IPS DF 19.7 (cell line): ENCODE data around the gene GYS2.
"Not testable (repeated sequence)": the region's sequence is repeated elsewhere in the genome, so short reads cannot be mapped to it uniquely, and the experiment has no call there.

Experiments used
- DNase-seq: peaks from one replicate; pipeline ENCODE4 v3.0.0-alpha.2; 2013; ENCODE audit warnings: low read depth, low spot score

The GYS2 gene

GRCh38 chr12:21602774-21603173 is 1.9 kb downstream of the GYS2 start:
- DNase-seq: no peak

- no peak for DNase-seq
Measured at GRCh38 chr12:21600196-21600595, 4.5 kb downstream of the GYS2 start.

DNA sequence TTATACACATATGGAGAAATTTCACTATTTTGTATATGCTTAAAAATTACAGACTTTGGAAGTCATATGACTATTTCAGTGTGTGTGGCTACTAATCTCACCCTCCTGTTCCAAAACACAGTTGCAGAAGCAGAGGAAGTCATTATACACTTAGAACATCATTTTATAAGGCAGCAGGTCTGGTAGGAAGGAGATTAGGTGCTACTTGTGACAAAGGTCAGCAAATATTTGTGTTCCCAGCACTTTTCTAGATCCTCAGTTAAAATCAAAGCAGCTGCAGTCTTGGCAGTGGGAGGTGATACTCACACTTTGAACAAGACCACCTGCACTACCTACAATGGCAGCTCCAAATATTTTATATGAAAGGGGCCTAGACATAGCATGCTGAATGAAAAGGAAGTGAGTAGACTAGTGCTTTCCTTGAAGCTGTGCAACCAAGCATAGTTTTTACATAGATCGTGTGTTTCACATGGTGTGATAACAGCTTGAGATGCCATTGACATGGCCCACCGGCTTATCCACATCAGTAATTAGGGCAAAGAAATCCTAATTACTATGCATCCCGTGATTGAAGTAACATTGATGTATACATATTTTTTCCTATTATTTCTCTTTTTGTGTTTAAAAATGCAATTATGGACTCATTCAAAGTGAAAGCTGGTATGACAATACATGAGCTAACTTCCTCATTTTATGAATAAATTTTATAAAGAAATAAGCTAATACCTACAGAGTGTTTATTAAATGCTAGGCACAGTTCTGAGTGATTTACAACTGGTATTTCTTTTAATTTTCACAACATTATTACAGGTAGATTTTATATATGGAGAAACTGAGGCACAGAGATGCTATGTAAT is 5.3 kb downstream of the GYS2 start:
- DNase-seq: no peak

GRCh38 chr12:21598651-21599050 is 6.0 kb downstream of the GYS2 start:
- no peak for DNase-seq

GRCh38 chr12:21595356-21595755 is 9.3 kb downstream of the GYS2 start:
- DNase-seq: not testable (repeated sequence)

DNA sequence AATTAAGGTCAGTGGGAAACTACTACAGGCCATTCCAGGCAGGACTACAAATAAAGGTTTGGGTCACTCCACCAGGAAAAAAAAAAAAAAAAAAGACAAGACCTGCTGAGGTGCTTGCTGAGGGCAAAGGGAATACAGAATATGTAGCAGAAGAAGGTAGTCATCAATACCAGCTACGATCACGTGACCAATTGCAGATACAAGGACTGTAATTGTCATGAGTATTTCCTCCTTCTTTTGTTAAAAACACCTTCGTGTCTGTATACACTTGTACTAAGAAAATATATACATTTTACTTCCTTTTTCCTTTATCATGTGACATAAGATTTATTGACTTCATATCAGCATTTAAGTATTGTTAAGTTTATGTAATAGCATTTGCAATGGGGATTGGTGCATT is 19.2 kb downstream of the GYS2 start:
- DNase-seq: no peak

DNA sequence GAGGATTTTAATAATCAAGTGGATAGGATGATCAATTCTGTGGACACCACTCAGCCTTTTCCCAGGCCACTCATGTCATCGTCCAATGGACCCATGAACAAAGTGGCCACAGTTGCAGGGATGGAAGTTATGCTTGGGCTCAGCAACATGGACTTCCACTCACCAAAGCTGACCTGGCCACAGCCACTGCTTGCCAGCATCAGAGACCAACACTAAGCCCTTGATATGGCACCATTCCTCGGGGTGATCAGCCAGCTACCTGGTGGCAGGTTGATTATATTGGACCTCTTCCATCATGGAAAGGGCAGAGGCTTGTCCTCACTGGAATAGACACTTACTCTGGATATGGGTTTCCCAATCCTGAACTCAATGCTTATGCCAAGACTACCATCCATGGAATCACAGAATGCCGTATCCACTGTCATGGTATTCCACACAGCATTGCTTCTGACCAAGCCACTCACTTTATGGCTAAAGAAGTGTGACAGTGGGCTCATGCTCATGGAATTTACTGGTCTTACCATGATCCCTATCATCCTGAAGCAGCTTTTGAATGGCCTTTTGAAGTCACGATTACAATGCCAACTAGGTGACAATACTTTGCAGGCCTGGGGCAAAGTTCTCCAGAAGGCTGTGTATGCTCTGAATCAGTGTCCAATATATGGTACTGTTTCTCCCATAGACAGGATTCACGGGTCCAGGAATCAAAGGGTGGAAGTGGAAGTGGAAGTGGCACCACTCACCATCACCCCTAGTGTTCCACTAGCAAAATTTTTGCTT is 20.1 kb downstream of the GYS2 start:
- not testable (repeated sequence) for DNase-seq

- DNase-seq: no peak
Measured at GRCh38 chr12:21583587-21583986, 21.1 kb downstream of the GYS2 start.

- DNase-seq: no peak
Measured at GRCh38 chr12:21580748-21581516, 23.7 kb downstream of the GYS2 start.

DNA sequence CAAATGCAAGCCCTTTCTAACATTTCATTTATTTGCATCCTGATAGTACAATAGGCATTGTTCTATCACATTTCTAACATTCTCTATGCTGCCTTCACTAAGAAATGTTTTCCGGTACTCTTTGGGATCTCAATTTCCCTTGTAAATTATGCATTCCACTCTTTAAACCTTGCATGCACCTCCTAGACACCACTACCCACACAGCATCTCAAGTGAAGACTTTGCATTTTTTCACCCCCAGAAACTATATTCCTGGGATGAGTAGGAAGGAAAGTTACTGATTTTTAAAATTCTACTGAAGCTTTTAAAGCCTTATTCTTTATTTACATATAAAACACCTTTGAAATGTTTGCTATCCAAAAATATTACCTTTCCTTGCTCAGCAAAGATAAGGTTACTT is 27.1 kb downstream of the GYS2 start:
- no peak for DNase-seq

- no peak for DNase-seq
Measured at GRCh38 chr12:21576431-21576830, 28.2 kb downstream of the GYS2 start.

GRCh38 chr12:21573733-21574358 is 30.8 kb downstream of the GYS2 start:
- no peak for DNase-seq

DNA sequence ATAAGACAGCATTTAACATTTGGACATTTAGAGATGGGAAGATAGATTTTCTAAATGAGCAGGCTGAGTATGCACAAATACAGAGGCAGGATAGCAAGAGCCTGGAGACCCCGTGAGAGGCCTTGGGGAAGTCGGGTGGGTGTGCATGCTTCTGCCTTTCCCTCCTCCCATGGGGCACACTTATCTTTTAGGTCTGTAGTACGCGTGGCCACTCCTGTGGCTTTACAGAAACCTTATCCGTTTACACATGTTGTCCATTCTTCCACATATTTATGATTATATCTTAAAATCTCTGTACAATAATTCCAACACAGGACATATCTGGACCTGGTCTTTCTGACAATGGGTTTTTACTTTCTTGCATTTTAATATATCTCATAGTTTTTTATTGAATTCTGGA is 33.6 kb downstream of the GYS2 start:
- no peak for DNase-seq

- DNase-seq: no peak
Measured at GRCh38 chr12:21568115-21568514, 36.5 kb downstream of the GYS2 start.

- no peak for DNase-seq
Measured at GRCh38 chr12:21566907-21567394, 37.7 kb downstream of the GYS2 start.

DNA sequence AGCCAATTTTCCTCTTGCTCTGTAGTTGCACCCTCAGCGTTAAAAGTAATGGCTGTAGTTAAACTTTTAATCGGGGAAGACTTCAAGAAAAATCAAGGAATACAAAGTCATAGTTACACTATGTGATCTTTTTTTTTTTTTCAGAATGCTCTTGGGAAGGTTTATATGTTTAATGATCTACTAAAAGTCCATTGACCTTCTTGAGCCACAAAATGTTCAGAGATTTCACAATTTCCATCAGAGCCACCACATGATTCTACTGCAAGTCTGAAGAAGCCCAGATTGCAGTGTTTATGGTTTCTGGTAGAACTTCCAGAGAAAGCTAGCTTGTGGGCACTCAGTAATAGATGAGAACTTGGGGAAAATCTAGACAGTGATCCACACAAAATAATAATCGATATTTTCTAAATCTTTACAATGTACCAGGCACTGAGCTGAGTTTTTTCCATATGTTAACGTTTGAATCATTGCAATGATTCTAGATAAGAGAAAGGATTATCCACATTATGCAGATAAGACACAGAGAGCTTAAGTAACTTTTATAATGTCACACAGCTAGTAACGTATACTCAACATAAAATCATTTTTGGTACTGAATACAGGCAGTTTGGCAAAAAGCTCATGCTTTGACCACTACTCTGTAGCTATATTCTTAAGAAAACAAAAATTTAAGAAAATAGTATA is 38.3 kb downstream of the GYS2 start:
- no peak for DNase-seq

DNA sequence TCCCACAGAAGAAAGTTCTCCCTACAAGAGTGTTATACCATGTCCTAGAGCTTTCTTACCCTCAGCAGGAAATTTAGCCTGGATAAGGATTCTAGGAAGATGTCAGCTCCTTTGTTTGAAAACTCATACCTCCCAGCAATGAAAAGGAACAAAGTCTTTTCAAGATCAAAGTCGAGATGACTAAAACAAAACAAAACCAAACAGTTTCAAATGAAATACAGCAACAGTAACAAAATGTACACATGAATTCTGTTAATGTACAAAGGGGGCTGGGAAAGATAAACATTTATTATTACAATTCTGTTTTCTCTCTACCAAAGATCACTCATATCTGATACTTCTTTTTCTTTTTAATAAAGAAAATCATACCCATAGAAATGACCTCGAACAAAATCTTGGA is 41.8 kb downstream of the GYS2 start:
- no peak for DNase-seq

GRCh38 chr12:21561158-21561557 is 43.5 kb downstream of the GYS2 start:
- no peak for DNase-seq

DNA sequence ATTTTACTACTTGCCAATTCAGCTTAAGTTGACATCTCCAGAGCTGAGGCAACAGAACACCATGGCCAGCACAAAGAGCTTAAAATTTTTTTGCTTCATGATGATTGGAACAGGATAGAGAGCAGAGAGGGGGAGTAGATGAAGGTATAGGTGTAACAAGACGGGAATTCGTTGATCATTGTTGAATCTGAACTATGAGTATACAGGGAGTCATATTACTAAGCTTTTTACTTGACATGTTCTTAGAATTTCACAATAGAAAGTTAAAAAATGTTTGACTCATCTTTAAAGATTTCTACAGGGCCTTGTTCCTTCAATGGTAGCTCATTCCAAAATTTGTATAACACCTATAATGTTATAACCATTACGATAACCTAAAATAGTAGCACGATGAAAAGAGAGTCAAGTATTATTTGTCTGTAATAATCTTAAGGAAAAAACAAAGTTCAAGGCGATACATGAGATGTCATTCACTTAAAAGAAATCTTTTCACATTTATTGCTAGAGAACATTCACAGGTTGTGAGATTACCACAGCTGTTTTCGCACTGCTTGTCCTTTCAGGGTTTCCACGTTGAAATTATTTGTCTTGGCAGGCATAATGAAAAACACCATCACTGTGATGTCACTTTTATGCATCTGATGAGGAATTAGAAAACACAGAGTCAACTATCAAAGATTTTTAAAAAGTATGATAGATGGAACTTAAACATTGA is 44.6 kb downstream of the GYS2 start:
- no peak for DNase-seq

DNA sequence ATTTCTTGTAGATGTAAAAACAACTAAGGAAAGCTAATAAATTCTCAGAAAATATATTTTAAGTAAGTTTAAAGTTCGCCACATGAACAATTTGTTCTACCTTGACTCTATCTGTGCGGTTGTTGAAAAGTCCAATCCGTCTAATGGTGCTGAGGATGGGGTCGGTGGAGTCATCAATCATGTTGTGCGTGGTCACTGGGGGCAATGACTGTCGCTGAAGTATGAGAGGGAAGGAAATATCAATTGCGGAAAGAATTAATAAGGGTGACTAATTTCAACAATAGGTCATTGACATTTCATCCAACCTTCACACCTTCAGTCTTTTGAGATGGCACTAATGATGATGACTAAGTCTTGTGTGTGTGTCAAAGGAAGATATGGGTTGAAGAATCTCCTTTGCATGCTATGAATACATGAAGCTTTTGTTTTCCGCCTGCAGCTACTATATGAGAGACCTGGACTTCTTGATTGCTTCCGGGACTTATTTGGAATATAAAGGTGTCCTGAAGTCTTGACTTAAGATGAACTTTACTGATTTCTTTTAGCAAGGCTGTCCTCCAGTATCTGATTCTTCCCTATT is 46.5 kb downstream of the GYS2 start:
- DNase-seq: no peak
